Mesothelial cell of epicardium (in vitro differentiated cells): ENCODE data around the gene PGLYRP1. TPM values are rescaled to one million over a fixed set of nuclear protein-coding genes. Genes with fewer than 3 reads are reported as not detected.

Experiments used
- DNase-seq, 2 experiments: peaks; one replicate each; pipeline ENCODE4 v3.0.0; 2021; ENCODE audit warnings: low spot score in 2 of 2; ENCODE audit not compliant: unreplicated experiment in 2 of 2
- H3K27ac Mint-ChIP-seq: 2 replicates; pipeline ENCODE4 v1.8.0; 2021; ENCODE audit warnings: mixed read lengths
- H3K27me3 Mint-ChIP-seq: 2 replicates; pipeline ENCODE4 v1.8.0; 2021; ENCODE audit warnings: low read depth, mixed read lengths
- H3K36me3 Mint-ChIP-seq: 2 replicates; pipeline ENCODE4 v1.8.0; 2021; ENCODE audit warnings: mixed read lengths
- H3K4me1 Mint-ChIP-seq: 2 replicates; pipeline ENCODE4 v1.8.0; 2021; ENCODE audit warnings: mixed read lengths
- H3K4me3 Mint-ChIP-seq: 2 replicates; pipeline ENCODE4 v1.8.0; 2021; ENCODE audit warnings: mild to moderate bottlenecking, moderate library complexity, mixed read lengths
- H3K9me3 Mint-ChIP-seq: 2 replicates; pipeline ENCODE4 v1.8.0; 2021; ENCODE audit warnings: mixed read lengths
- total RNA-seq: library from RNA; stranded (reverse); gene quantifications from 3 replicates; pipeline ENCODE4 v1.2.1, GENCODE V29; 2021
- TF ChIP-seq, protein P1 (sequence below): fragments of 200-600 bp; sonication (generic); IDR thresholded peaks from one replicate; pipeline ENCODE4 v1.5.0; 2021; ENCODE audit warnings: antibody characterized with exemption; ENCODE audit not compliant: unreplicated experiment

PGLYRP1 gene
- total RNA-seq, 1 donor from 2014 or later: not detected

DNA sequence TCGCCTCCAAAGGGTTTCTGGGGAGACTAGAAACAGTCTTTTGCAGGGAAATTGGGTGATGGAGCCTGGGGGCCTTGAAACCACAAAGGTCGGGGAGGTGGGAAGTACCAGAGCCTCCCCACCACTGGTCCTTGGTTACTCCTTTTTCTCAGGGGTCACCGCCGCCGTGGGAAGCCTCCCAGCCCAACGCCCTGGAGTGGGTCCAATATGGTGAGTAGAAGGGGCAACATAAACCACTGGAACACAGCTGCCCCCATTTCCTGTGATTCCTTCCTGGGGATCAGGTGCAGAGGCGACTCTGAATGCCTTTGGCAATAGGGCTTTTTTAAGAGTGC is 5.8 kb downstream of the PGLYRP1 start:
- Mint-ChIP-seq H3K27me3 (peaks cover 36% of the 10 kb centered on the region), H3K4me3 (peak overlapping the region; percentile 36), H3K36me3 (no peaks in the 10 kb centered on the region), H3K27ac (no peak overlapping the region), H3K9me3 (no peaks in the 10 kb centered on the region), H3K4me1 (peaks cover 17% of the 10 kb centered on the region)
- TF ChIP-seq, protein P1, sequence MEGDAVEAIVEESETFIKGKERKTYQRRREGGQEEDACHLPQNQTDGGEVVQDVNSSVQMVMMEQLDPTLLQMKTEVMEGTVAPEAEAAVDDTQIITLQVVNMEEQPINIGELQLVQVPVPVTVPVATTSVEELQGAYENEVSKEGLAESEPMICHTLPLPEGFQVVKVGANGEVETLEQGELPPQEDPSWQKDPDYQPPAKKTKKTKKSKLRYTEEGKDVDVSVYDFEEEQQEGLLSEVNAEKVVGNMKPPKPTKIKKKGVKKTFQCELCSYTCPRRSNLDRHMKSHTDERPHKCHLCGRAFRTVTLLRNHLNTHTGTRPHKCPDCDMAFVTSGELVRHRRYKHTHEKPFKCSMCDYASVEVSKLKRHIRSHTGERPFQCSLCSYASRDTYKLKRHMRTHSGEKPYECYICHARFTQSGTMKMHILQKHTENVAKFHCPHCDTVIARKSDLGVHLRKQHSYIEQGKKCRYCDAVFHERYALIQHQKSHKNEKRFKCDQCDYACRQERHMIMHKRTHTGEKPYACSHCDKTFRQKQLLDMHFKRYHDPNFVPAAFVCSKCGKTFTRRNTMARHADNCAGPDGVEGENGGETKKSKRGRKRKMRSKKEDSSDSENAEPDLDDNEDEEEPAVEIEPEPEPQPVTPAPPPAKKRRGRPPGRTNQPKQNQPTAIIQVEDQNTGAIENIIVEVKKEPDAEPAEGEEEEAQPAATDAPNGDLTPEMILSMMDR: peak; percentile 43
- DNase-seq: no peak

DNA sequence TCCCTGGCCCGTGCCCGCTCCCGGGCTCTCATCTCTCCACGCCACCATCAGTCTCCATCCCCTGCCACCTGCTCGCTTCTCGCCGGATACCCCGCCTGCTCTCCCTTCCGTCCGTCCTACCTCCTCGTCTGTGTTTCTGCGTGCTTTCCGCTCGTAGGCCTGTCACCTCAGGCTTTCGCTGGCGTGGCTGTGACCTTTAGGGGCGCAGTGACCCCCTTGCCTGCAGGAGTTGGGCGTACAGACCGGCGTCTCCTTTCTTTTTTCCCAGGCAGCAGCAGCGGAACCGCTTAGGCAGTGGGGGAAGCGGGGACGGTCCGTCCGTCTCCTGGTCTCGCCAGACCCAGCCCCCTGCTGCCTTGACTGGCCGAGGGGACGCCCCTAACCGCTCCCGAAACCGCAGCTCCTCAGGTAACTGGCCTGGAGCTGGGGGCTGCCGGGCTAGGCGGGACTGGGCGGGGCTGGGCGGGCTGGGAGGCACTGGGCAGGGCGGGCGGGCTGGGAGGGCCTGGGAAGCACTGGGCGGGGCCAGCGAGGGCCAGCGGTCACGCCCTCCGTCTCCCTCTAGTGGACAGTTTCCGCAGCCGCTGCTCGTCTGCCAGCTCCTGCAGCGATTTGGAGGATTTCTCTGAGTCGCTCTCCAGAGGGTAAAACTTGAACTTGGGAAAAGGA is 6.3 kb downstream of the PGLYRP1 start:
- peak overlapping the region; percentile 75 for H3K4me3 Mint-ChIP-seq
- H3K27ac Mint-ChIP-seq: no peak overlapping the region
- no peaks in the 10 kb centered on the region for H3K9me3 Mint-ChIP-seq
- no peaks in the 10 kb centered on the region for H3K36me3 Mint-ChIP-seq
- H3K27me3 Mint-ChIP-seq: peaks cover 36% of the 10 kb centered on the region
- TF ChIP-seq, protein P1: peak; percentile 91
- H3K4me1 Mint-ChIP-seq: peaks cover 17% of the 10 kb centered on the region
- peak; percentile 81 to 85 for DNase-seq

GRCh38 chr19:46015687-46016425 is 7.0 kb downstream of the PGLYRP1 start:
- TF ChIP-seq, protein P1: no peak
- Mint-ChIP-seq H3K4me3 (peak overlapping the region; percentile 75), H3K27ac (no peak overlapping the region), H3K4me1 (peaks cover 17% of the 10 kb centered on the region), H3K27me3 (peaks cover 36% of the 10 kb centered on the region), H3K36me3 (no peaks in the 10 kb centered on the region), H3K9me3 (no peaks in the 10 kb centered on the region)
- DNase-seq: no peak

- no peaks in the 10 kb centered on the region for H3K36me3 Mint-ChIP-seq
- H3K27me3 Mint-ChIP-seq: peaks cover 36% of the 10 kb centered on the region
- TF ChIP-seq, protein P1: no peak
- peak in 1 of 2 experiments; percentile 64 for DNase-seq
- no peaks in the 10 kb centered on the region for H3K9me3 Mint-ChIP-seq
- H3K27ac Mint-ChIP-seq: no peak overlapping the region
- H3K4me3 Mint-ChIP-seq: peak overlapping the region; percentile 71
- peaks cover 17% of the 10 kb centered on the region for H3K4me1 Mint-ChIP-seq
Measured at GRCh38 chr19:46014941-46015686, 7.7 kb downstream of the PGLYRP1 start.

GRCh38 chr19:46014534-46014933 is 8.3 kb downstream of the PGLYRP1 start:
- H3K4me1 Mint-ChIP-seq: peaks cover 19% of the 10 kb centered on the region
- H3K27me3 Mint-ChIP-seq: peaks cover 36% of the 10 kb centered on the region
- no peak for DNase-seq
- H3K4me3 Mint-ChIP-seq: peak overlapping the region; percentile 71
- H3K36me3 Mint-ChIP-seq: no peaks in the 10 kb centered on the region
- H3K27ac Mint-ChIP-seq: no peak overlapping the region
- TF ChIP-seq, protein P1: no peak
- no peaks in the 10 kb centered on the region for H3K9me3 Mint-ChIP-seq
